Middle frontal gyrus (tissue), 1 donor: ENCODE data around the gene ADORA1.

Experiments
- DNase-seq: peaks from one replicate; pipeline ENCODE4 v3.0.0-alpha.2; 2015; ENCODE audit warnings: low spot score; ENCODE audit errors: extremely low spot score

ADORA1 gene

DNA sequence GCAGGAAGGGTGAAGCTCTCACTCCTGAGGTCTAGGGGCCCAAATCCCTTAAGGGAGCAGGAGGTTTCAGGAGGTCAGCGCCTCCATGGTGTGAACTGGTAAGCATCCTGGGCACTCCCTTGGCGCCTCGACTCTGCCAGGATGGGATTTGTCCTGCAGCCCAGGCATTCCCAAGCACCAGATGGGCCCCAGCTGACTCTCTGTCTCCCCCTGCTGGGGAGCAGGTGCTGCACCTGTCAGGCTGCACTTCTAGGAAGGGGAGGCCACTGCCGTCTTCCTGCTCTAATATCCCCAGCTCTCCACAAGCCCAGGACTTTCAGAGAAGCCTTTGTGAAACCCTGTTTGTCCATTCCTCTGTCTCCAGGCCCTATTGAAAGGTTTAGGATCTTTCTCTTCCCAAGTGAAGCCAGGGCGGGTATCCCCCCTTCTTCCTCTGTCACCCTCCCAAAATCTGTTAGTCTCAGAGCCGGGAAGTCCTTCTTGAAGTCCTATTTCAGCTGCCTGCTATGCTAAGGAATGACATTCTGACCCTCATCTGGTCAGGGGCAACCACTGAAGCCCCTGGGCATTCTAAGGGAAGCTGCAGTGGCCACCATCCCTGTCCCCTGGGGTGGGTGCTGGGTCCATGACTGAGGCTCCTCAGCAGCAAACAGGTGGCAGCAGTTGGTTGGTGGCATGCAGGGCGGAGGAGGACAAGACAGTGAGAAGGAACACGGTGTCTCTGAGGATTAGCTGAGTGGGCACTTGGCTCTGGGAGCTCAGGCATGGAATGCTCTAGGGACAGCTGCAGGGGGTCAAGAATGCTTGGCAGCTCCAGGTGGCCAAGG lies 44.9 kb downstream of the ADORA1 start:
- DNase-seq: no peak

DNA sequence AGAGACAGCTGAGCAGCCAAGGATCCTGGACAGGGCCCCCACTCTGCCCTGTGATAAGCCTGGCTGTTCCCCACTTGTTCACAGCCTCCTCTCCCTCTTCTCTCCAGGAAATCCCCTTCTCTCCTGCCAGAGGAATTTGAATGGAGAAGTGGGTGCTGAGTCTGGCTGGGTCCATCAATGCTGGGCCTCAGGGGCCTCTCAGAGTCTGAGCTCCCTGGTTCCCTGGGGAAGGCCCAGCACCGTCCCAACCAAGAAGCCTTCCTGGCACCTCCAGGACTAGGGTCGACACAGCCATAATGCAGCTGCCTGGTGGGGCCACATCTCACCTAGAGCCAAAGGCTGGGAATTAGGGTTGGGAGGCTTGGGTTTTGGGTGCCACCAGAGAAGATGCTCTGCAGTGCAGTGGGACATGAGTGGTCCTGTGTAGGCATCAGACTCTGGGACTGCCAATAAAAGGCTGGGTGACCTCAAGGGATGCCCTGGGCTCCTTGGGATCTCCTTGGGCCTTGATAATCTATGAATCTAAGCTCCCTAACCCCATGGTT lies 45.6 kb downstream of the ADORA1 start:
- no peak for DNase-seq

DNA sequence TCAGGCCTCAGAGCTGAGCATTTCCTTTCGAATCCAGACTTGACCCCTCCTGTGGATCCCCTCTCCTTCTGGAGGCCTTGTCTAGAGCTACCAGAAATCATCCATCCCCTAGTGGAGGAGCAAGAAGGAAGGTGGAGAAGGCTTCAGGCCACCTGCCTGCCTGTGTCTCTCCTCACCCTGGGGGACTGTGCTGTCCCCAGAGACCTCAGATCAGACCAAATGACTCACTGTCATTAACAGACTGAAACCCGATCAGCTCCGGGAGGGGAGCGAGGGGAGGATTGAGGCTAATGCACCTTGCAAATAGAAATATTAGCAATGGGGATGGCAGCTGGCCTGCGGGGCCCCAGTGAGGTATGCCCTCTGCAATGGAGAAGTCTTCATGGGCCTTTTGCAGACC lies 46.0 kb downstream of the ADORA1 start:
- no peak for DNase-seq

DNA sequence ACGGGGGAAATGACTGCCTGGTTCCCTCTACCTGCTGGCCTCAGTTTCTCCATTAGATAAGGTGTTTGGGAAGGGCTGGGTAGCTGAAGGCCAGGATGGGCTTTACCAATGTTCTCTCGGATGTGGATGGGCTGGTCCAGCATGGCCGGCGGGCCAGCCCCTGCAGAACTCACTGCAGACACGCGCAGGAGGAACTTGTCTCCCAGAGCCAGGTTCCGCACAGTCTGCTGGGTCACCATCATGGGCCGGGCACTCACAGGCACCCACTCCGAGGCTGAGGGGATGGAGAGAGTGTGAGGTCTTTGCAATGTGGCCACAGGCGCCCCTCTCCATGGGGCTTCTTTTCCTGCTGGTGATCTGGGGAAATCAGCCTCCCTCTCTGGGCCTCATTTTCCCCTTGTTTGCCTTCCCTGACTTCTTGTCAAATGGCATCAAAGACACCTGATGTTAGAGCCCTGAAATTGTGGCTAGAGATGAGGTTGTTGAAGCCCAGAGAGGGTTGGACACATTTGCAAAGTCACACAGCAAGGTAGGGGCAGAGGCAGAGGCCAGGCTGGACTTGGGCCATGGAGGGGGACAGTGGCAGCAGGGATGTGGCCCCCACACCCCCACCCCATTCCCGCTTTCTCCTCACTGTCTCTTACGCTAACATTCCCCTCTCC lies 46.9 kb downstream of the ADORA1 start:
- DNase-seq: no peak

DNA sequence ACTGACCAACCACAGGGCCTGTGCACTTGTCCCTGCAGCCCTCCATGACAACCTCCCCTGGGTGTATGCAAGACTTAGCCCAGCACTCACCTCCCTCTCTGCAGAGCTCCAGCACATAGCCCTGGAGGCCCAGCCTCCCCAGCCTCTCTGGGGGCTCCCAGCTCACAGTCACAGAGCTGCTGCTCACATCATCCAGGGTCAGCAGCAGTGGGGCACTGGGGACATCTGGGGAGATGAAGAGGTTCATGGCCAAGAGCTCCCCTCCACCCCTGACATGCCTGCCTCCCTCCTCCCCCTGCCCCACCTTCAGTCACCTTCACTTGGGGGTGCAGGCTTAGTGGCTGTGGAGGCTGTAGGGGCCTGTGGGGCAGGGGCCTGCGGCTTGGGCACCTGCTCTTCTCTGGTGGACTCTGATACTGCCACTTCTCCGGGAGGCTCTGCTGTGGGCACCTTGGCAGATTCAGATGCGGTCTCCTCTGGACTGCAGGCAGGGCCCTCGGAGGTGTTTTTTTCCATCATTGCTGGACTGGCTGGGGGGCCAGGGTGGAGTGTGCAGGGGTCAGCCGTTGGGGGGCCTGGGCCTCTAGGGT lies 47.8 kb downstream of the ADORA1 start, which contains the start of gene MYBPH:
MYBPH (minus strand) TSS at position 590 of the 590 bp plus-strand sequence; CDS start at position 519, 71 bp downstream.
- DNase-seq: no peak

DNA sequence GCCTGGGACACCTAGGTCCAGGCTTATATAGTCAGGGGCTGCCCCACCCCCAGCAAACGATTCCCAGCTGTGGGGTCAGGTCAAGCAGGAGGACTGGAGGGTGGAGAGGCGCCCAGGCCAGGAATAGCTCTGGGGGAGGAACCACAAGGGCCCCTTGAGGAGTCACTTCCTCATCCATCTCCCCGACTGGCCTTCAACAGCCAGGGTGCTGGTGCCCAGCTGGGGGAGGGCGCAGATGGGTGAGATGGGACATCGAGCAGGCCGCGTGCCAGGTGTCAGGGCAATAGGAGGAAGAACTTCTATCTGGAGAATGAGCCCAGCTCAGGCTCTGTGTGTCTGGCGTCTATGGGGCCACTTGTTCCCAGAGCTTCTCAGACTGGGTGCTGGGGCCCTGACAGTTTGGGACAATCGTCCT lies 48.3 kb downstream of the ADORA1 start:
- no peak for DNase-seq

DNA sequence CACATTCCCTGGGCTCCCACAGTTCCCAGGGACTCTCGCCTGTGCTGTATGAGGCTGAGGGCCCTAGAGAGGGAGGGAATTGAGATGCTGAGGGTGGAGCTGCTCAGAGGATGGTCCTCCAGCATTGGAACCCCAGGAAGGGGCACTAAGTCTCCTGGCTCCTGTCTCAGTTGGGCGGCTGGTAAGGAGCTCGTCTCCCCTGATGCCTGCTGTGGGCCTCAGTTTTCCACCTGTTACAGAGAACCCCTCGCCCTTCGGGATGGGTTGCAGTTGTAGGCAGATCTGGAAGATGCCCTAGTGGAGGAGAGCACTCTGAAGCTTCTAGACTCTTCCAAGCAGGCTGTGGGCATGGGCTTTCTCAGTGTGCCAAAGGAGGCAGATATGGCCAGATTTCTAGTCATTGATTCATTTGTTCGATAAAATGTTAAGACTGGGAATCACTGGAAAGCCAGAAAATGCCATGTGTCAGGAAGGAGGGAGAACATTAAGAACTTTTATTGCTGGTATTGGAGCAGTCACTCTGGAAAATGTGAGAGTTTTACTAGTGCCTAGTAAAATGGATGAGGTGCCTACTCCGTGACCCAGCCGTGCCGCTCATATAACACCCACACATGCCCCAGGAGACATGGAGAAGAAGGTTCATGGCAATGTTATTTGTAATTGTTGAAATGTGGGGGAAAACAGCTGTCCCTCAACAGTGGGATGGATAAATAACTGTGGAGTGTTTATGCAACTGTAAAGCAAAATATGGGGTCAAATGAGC lies 48.9 kb downstream of the ADORA1 start:
- DNase-seq: no peak

DNA sequence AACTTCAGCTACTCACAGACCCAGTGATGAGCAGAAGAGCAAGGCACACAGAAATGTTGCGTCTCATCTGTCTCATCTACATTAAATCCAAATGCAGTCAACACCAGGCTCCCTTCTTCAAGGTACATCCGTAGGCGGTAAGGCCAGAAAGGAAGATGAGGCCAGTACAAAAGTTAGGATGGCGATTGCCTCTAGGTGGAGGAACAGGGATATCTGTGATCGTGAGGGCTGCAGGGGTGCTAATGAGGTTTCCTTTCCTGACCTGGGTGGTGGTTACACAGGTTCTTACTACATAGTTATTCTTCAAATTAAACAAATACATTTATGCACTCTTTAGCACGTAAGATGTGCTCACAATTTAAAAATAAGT lies 49.5 kb downstream of the ADORA1 start:
- DNase-seq: no peak

DNA sequence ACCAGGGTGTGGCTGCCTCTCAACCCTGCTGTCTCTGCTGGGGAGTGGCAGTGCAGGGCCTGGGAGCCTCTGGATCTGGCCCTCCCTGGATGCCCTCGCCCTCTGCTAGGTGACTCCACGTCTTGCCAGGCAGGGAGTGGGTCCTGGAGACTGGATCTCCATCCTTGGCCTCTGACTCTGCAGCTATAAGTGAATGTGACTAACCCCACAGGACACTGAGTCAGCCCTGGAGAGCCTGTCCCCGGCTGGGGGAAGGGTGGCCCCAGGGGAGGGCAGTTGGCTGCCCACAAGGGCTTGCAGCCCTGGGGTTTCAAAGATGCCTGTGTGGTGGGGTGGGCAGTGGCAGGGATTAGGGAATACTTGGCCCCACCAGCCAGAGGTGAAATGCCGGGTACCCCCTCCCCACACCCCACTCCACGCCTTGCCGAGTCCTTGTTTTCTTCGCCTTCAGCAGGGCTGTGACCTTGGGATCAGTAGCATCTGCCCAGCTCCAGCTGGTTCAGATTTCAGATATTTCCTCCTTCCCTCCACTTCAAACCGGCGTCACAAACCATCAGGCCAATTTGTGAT lies 50.0 kb downstream of the ADORA1 start:
- DNase-seq: no peak

DNA sequence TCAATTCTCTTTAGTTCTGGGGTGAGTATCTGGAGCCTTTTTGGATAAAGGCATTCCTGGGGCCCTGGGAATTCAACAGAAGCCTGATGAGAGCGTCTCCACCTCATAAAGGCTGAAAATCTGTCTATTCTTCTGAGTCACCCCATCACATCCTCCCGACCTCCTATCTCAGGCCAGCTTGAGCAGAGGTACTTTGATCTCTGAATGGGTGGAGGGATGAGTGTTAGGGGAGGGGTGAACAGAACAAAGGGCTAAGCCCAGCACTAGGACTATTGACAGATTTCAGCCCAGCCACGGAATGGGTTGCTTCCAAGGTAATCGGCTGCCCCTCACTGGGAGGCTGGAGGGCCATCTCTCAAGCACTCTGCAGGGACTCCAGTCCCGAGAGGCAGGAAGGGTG lies 50.6 kb downstream of the ADORA1 start:
- DNase-seq: no peak

DNA sequence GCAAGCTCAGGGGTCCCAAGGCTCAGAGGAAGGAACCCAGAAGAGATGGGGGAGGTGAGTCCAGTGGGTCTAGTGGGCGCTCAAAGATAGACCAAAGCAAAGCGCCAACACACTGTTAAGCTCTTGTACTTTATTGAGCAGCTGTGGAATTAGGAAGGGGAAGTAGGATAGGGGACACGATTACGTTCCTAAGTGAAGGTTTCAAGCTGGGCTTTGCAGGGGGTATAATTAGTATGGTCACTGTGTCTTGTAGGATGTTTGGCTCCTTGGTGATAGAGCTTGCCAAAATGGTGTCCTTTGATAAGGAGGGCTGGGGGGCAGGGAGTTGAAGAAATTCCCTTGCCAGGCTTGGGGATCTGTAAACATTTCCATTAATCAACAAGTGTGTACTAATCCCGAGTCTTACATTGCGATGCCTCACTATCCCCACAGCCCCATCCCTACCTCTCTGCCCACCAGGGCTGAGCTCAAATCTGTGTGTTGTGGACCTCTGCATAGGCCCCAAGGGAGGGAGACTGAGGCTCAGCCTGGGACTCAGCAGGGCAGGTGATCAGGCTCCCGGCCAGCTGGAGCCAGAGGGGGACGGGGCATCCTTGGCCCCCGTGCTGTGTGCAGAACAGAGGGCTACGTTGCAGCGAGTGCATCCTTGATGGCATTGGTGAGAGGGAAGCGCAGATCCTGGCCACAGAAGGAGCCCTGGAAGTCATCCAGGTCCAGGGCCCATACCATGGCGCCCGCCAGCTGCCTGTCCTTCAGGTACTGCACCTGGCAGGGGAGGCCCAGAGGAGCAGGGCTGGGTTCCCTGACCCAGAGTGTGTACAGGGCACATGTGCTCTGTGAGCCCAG lies 51.5 kb downstream of the ADORA1 start:
- no peak for DNase-seq

DNA sequence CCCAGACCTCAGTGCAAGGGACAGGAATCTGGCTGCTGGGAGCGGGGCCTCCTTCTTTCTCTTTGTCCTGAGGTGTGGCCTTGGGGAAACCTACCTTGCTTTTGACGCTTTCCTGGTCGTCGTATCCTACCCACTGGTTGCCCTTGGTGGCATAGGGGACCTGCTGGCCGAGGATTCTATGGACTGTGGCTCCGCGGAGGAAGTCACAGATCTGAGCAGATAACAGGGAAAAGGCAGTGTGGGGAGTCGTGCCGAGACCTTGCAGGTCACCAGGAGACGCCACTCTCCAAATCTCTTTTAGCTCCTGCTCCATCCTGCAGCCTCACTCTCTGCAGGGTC lies 52.1 kb downstream of the ADORA1 start:
- no peak for DNase-seq

DNA sequence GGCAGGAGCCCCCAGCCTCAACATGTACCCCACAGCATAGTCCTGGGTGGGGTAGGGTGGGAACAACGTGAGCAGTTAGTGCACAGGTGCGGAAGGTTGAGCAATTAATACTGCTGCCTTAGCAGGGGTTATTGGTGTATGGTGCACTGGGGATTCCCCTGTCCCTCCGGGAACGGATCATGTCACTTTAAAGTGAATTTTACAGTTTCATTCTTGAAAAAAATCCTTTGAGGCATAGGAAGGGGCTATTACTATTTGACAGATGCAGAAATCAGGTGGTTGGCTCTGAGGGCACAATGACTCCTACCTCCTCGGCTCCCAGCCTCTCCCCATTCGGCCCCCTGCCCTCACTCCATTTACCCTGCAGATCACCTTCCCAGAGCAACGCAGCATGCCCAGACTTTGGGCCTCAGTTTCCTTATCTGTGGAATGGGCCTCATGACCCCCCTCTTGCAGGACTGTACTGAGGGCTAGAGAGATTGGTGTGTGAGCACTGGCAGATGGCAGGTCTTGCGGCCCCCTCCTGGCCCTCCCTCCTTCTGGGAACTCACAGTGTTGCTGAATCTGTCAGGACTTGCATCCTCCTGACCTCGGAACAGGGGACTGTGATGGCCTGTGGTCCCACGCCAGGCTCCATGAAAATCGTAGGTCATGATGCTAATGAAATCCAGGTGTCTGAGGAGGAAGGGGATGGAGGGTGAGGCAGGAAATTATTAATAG lies 53.2 kb downstream of the ADORA1 start:
- no peak for DNase-seq

DNA sequence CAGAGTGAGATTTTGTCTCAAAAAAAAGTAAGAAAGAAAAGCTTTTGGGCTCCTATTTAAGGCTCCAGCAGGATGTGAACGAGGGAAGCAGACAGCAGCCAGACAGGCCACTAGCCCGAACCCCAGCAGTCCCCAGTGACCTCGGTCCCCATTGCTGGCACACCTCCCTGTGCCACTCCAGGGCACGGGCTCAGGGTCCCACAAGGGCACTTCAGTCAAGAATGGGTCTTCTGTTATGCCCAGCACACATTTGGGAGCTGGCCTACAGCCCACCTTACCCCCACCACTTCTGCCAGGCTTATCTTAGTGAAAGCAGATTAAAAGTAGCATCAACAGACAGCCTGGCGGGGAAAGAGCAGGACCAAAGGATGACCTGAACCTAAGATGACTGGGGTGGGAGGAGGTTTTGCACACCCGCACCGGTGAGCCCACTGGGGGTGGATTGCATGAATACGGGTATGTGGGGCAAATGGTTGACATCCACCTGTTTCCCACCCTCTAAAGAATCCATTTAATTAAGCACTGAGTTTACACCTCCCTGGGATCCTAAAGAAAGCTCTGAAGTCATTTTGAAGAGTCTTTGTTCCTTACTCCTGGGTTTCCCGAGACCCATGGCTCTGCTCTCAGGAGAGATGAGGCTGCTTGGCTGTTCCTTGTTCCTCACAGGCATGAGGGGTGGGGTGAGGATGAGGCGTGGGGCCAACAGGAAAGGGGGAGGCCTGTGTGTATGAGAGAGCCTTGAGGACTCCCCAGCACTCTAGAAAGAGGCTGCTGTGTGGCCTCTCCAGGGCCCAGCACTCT lies 54.3 kb downstream of the ADORA1 start:
- no peak for DNase-seq

DNA sequence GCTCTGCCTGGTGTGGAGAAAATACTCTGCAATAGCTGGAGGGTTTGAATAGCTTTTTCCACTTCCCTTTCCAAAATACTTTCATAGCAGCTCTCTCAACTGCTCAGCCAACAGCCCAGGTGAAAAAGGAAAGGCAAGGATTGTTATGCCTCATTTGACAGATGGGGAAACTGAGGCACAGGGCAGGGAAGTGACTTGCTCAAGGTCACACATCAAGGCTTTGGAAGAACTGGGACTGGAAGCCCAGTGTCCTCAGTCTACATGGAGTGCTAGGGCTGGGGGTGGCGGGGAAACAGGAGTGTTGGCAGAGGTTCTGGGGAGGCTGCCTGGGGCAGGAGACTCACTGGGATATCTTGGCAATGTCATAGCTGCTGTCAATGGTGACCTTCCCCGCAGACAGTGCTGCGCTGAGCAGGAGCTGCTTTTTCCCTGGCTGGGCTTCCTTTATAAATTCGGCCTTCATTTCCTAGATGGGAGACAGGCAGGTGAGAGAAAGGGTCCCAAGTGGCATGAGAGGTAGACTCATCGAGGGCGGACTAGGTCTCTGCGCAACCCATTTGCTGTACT lies 54.9 kb downstream of the ADORA1 start:
- no peak for DNase-seq

DNA sequence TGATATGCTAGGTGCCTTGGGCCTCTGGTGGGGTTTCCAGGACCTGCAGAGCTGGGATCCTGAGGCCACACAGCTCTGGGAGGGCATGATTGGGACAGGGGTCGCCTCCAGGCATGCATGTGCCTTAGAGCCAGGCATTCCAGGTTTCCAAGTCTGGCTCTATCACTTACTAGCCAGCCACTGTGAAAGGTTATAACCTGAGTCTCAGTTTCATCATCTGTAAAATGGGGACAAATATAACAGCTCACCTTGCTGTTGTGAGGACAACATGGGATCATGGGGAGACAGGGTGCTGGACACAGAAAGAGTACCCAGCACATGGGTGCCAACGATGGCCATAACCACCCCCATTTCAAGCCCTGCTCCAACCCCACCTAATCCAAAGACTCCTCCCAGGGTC lies 56.3 kb downstream of the ADORA1 start:
- DNase-seq: no peak

DNA sequence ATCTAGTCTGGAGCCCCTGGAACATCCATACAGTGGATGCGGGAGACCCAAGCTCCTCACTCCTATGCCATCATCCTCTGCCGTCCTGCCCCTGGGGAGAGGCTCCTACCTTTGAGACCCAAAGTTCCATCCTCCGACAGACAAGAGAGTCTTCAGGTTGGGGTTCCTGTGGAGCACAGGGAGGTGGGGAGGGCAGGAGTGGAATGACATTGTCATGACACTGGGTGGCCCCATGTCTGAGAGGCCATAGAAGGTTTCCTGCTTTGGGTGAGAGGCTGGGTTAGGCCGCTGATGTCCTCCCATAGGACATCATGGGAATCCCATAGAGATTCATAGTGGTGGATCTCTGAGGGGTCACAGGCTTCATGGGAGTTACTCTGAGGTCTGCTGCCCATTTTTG lies 56.9 kb downstream of the ADORA1 start:
- no peak for DNase-seq

DNA sequence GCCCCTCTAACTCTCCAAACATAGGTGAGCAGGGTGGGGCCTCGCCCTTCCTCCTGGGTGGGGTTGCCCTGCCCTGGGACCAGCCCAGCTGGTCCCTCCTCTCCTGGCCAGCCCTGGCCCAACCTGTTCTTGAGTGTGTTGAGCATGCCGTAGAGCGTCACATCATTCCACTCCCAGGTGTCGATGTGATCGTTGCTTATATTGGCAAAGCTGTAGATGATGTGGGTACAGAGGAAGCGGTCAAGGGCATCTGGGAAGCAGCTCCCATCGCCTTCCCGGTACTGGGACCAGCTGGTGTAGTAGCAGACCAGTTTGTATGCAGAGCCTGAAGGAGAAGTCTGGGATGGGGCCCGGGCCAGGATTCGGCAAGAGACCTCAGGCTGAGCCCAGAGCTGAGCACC lies 57.5 kb downstream of the ADORA1 start:
- DNase-seq: no peak

DNA sequence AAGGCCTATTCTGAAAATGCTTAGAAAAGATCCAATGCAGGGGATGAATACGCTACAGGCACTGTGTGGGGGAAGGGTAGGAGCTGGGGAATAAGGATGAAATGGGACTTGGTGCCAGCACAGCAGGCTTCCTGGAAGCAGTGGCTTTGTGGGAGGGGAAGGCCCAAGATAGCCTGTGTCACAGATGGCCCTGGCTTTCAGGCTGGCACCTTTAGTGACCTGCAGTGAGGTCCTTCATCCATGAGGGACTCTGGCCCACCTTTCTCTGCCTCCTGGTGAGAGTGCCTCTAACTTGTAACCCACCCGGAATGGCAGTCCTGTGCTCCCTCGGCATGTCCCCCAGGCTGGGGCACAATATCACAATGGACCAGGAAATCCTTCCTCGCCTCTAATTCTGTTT lies 58.1 kb downstream of the ADORA1 start:
- no peak for DNase-seq
